Measurements from ENCODE around the gene DGKD.

DGKD gene

DNA sequence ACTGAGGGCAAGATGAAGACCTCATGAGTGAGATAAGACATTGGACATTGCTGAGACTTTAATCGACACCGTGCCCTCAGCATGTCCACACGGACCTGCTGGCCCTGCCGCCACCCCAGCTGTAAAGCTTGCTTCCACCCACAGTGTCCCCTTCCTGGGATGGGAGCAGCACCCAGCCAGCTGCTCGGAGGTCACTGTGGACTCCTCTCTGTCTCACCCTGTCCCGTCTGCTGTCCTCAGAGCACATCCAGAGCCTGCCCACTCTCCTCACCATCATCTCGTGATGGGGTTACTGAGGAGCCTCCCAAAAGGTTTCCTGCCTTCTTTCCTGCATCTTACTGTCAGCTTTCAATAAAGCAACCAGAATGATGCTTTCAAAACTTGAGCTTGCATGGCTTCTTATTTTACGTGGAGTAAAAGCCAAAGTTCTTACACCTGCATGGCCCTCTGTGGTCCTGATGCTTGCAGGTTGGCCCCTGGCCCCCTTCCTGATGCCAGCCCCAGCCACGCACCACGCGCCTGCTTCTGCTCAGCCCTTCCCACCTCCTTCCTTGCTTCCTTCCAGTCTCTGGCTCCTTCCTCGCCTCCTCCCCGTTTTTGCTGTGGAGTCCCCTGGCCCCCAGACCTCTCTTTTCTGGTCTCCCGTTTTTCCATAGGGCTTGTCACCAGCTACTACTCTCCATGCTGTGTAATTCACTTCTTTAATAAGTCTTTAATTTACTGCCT lies 67.0 kb downstream of the DGKD start:
- Histone ChIP-seq H3K27me3 (ENCODE audit: insufficient read depth, low read length, poor library complexity) (no peaks in the 10 kb centered on the region), H3K4me2 (ENCODE audit: insufficient read depth, low read length) (no peak overlapping the region), H4K20me1 (ENCODE audit: insufficient read depth, low read length) (peaks cover 26% of the 10 kb centered on the region; the same call in 1 of the 2 replicates), H3K4me1 (ENCODE audit: insufficient read depth, low read length) (peaks cover 6% of the 10 kb centered on the region), H3K9me3 (ENCODE audit: insufficient read depth, low read length, severe bottlenecking) (no peaks in the 10 kb centered on the region), H3K4me3 (ENCODE audit: low read depth in 1 of 2, low read length in 2 of 2) (no peak overlapping the region), H3K27ac (ENCODE audit: low read length) (no peak overlapping the region), H3K36me3 (ENCODE audit: insufficient read depth, low read length) (no peaks in the 10 kb centered on the region; the same call in 1 of the 2 replicates), H3K9ac (ENCODE audit: low read depth, low read length) (no peak overlapping the region), H2AFZ (ENCODE audit: low read depth, low read length) (no peak overlapping the region), H3K79me2 (ENCODE audit: insufficient read depth, low read length) (peaks cover 4% of the 10 kb centered on the region; the same call in 1 of the 2 replicates)
- ATAC-seq (ENCODE audit: insufficient read depth, low read depth), result no peak
- no peak for DNase-seq
- TF ChIP-seq EZH2 (IDR thresholded peaks at IDR 0.05; ENCODE audit: borderline replicate concordance, low read depth, low read length, severe bottlenecking), result no peak
- TF ChIP-seq, protein P1, sequence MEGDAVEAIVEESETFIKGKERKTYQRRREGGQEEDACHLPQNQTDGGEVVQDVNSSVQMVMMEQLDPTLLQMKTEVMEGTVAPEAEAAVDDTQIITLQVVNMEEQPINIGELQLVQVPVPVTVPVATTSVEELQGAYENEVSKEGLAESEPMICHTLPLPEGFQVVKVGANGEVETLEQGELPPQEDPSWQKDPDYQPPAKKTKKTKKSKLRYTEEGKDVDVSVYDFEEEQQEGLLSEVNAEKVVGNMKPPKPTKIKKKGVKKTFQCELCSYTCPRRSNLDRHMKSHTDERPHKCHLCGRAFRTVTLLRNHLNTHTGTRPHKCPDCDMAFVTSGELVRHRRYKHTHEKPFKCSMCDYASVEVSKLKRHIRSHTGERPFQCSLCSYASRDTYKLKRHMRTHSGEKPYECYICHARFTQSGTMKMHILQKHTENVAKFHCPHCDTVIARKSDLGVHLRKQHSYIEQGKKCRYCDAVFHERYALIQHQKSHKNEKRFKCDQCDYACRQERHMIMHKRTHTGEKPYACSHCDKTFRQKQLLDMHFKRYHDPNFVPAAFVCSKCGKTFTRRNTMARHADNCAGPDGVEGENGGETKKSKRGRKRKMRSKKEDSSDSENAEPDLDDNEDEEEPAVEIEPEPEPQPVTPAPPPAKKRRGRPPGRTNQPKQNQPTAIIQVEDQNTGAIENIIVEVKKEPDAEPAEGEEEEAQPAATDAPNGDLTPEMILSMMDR (IDR thresholded peaks at IDR 0.05; ENCODE audit: borderline replicate concordance, extremely low read depth, low read length, poor library complexity, severe bottlenecking), result no peak

DNA sequence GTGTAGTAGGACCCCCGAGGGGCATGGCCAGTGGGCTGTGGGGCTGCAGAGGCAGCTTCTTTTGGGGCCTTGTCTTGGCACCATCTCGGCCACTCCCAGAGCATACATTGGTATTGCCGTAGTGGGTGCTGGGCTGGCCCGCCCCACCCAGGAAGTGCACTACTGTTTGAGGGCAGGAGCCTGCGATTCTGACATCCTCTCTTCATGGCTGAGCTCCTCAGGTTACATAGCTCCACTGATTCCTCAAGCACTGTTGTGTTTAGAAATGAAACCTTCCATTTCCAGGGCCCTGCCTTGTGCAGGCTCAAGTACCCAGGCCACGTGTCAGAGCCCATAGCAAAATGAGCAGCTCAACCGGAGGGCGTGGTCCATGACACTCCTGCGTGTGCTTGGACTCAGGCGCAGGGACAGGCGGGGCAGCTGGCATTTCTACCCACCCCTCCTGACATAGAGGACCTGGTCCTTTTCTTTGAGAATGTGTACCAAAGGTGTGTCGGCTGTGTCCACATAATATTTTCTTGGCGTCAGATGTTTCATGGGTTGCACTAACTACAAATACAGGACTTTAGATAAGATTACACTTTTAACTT lies 67.9 kb downstream of the DGKD start:
- DNase-seq (peak; percentile 56), ATAC-seq (ENCODE audit: insufficient read depth, low read depth) (peak; percentile 90)
- H4K20me1 ChIP-seq (ENCODE audit: insufficient read depth, low read length), result peaks cover 21% of the 10 kb centered on the region; the same call in 1 of the 2 replicates
- H3K79me2 ChIP-seq (ENCODE audit: insufficient read depth, low read length), result peaks cover 4% of the 10 kb centered on the region; the same call in 1 of the 2 replicates
- no peaks in the 10 kb centered on the region for H3K36me3 ChIP-seq (ENCODE audit: insufficient read depth, low read length)
- H3K9me3 ChIP-seq (ENCODE audit: insufficient read depth, low read length, severe bottlenecking), result no peaks in the 10 kb centered on the region
- no peak overlapping the region for H2AFZ ChIP-seq (ENCODE audit: low read depth, low read length)
- no peak overlapping the region for H3K27ac ChIP-seq (ENCODE audit: low read length)
- H3K4me2 ChIP-seq (ENCODE audit: insufficient read depth, low read length), result no peak overlapping the region
- no peak for TF ChIP-seq EZH2 (IDR thresholded peaks at IDR 0.05; ENCODE audit: borderline replicate concordance, low read depth, low read length, severe bottlenecking)
- TF ChIP-seq, protein P1 (IDR thresholded peaks at IDR 0.05; ENCODE audit: borderline replicate concordance, extremely low read depth, low read length, poor library complexity, severe bottlenecking), result no peak
- H3K27me3 ChIP-seq (ENCODE audit: insufficient read depth, low read length, poor library complexity), result no peaks in the 10 kb centered on the region
- H3K4me1 ChIP-seq (ENCODE audit: insufficient read depth, low read length), result peaks cover 6% of the 10 kb centered on the region
- no peak overlapping the region for H3K4me3 ChIP-seq (ENCODE audit: low read depth in 1 of 2, low read length in 2 of 2)
- H3K9ac ChIP-seq (ENCODE audit: low read depth, low read length), result no peak overlapping the region

DNA sequence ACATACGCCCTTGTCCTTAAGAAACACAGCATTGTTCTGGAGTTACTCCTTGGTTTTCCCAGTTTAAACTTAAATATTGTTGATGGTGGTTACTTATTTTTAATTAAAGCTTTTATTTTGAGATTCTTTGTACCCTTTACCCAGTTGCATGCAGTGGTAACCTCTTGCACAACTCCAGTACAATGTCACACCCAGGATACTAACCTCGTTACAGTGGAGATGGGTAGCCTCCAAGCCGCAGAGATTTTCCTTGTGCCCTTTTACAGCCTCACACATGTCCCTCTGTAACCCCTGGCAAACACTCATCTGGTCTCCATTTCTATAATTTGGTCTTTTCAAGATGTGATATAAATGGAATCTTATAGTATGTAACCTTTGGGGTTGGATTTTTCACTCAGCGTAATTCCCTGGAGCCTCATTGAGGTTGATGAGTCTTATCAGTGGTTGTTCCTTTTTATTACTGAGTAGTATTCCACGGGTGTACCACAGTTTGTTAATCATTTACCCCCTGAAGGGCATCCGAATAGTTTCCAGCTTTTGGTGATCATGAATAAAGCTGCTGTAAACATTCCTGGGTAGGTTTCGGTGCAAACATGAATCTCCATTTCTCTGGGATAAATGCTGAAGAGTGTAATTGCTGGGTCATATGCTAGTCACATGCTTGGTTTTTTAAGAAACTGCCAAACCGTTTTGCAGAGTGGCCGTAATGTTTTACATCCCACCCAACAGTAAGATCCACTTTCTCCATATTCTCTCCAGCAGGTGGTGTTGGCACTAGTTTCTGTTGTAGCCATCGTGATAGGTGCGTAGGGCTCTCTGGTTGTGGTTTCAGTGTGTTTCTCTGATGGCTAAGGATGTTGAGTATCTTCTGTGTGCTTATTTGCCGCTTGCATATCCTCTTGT lies 68.6 kb downstream of the DGKD start:
- Histone ChIP-seq H3K27me3 (ENCODE audit: insufficient read depth, low read length, poor library complexity) (no peaks in the 10 kb centered on the region), H3K9ac (ENCODE audit: low read depth, low read length) (no peak overlapping the region), H4K20me1 (ENCODE audit: insufficient read depth, low read length) (peaks cover 24% of the 10 kb centered on the region; the same call in 1 of the 2 replicates), H3K27ac (ENCODE audit: low read length) (no peak overlapping the region), H3K79me2 (ENCODE audit: insufficient read depth, low read length) (peaks cover 4% of the 10 kb centered on the region; the same call in 1 of the 2 replicates), H2AFZ (ENCODE audit: low read depth, low read length) (no peak overlapping the region), H3K36me3 (ENCODE audit: insufficient read depth, low read length) (no peaks in the 10 kb centered on the region), H3K4me3 (ENCODE audit: low read depth in 1 of 2, low read length in 2 of 2) (no peak overlapping the region), H3K4me1 (ENCODE audit: insufficient read depth, low read length) (peaks cover 6% of the 10 kb centered on the region), H3K9me3 (ENCODE audit: insufficient read depth, low read length, severe bottlenecking) (no peaks in the 10 kb centered on the region), H3K4me2 (ENCODE audit: insufficient read depth, low read length) (no peak overlapping the region)
- DNase-seq (no peak), ATAC-seq (ENCODE audit: insufficient read depth, low read depth) (no peak)
- TF ChIP-seq, protein P1 (IDR thresholded peaks at IDR 0.05; ENCODE audit: borderline replicate concordance, extremely low read depth, low read length, poor library complexity, severe bottlenecking), result no peak
- no peak for TF ChIP-seq EZH2 (IDR thresholded peaks at IDR 0.05; ENCODE audit: borderline replicate concordance, low read depth, low read length, severe bottlenecking)
